Keratinocyte (primary cell): ENCODE results near the gene PLXDC1. TPM values are rescaled to one million over a fixed set of nuclear protein-coding genes. Genes with fewer than 3 reads are reported as not detected.

Experiments used
- DNase-seq: peaks from one replicate; pipeline ENCODE4 v3.0.0-alpha.2; 2011; ENCODE audit warnings: low read depth, missing footprints, low spot score
- FAIRE-seq: peaks from 2 replicates; lab custom pipeline; 2011; peaks lifted over from hg19 to GRCh38; lab: Jason Lieb, UNC
- H2AFZ ChIP-seq: 2 replicates; pipeline ENCODE4 v1.6.0; 2012; ENCODE audit warnings: low read length, control low read depth, inconsistent platforms; ENCODE audit not compliant: control insufficient read depth
- H3K27ac ChIP-seq: 2 replicates; pipeline ENCODE4 v1.5.1; 2011; ENCODE audit warnings: low read length; ENCODE audit not compliant: control insufficient read depth, insufficient read depth
- H3K27me3 ChIP-seq: 3 replicates; pipeline ENCODE4 v1.6.0; 2011; ENCODE audit warnings: low read length; ENCODE audit not compliant: control insufficient read depth, insufficient read depth; ENCODE audit errors: extremely low read depth
- H3K36me3 ChIP-seq, 2 experiments: 2 replicates in 1 of 2; 3 replicates in 1 of 2; pipeline ENCODE4 v1.5.1; 2011; ENCODE audit warnings: low read length in 2 of 2, mild to moderate bottlenecking in 1 of 2; ENCODE audit not compliant: control insufficient read depth in 2 of 2, insufficient read depth in 2 of 2; ENCODE audit errors: extremely low read depth in 1 of 2
- H3K4me1 ChIP-seq: 3 replicates; pipeline ENCODE4 v1.5.1; 2011; ENCODE audit warnings: low read length; ENCODE audit not compliant: control insufficient read depth, insufficient read depth; ENCODE audit errors: extremely low read depth
- H3K4me2 ChIP-seq: 3 replicates; pipeline ENCODE4 v1.6.0; 2011; ENCODE audit warnings: low read depth, low read length; ENCODE audit not compliant: control insufficient read depth, insufficient read depth; ENCODE audit errors: extremely low read depth
- H3K4me3 ChIP-seq, 3 experiments: fragments of 200-600 bp in 1 of 3; sonication (generic) in 1 of 3; 2 replicates in 2 of 3; 3 replicates in 1 of 3; pipeline ENCODE4 v1.5.1; 2011 to 2016; ENCODE audit warnings: low read length in 3 of 3, mild to moderate bottlenecking in 3 of 3, control low read depth in 2 of 3, inconsistent platforms in 1 of 3, low read depth in 1 of 3, mixed read lengths in 1 of 3, mixed run types in 1 of 3, moderate library complexity in 1 of 3; ENCODE audit not compliant: control insufficient read depth in 2 of 3, insufficient read depth in 2 of 3; ENCODE audit errors: extremely low read depth in 1 of 3
- H3K79me2 ChIP-seq: 2 replicates; pipeline ENCODE4 v1.6.0; 2012; ENCODE audit warnings: low read length; ENCODE audit not compliant: control insufficient read depth, insufficient read depth
- H3K9ac ChIP-seq: 3 replicates; pipeline ENCODE4 v1.6.0; 2011; ENCODE audit warnings: low read length; ENCODE audit not compliant: control insufficient read depth, insufficient read depth; ENCODE audit errors: extremely low read depth
- H3K9me1 ChIP-seq: 3 replicates; pipeline ENCODE4 v1.6.0; 2011; ENCODE audit warnings: low read length; ENCODE audit not compliant: control insufficient read depth, insufficient read depth; ENCODE audit errors: extremely low read depth
- H3K9me3 ChIP-seq: 2 replicates; pipeline ENCODE4 v1.5.1; 2012; ENCODE audit warnings: low read depth, low read length; ENCODE audit not compliant: control insufficient read depth
- H4K20me1 ChIP-seq: 3 replicates; pipeline ENCODE4 v1.6.0; 2011; ENCODE audit warnings: low read length; ENCODE audit not compliant: control insufficient read depth, insufficient read depth; ENCODE audit errors: extremely low read depth
- CTCF ChIP-seq, 3 experiments: IDR thresholded peaks in 1 of 3; conservative IDR thresholded peaks in 1 of 3; optimal IDR thresholded peaks in 1 of 3; 2 replicates in 2 of 3; 3 replicates in 1 of 3; pipeline versions ENCODE3 to v1.5.1; 2011; ENCODE audit warnings: low read length in 3 of 3, mild to moderate bottlenecking in 3 of 3, moderate library complexity in 2 of 3, control low read depth in 1 of 3, inconsistent platforms in 1 of 3; ENCODE audit not compliant: insufficient read depth in 2 of 3; ENCODE audit errors: extremely low read depth in 1 of 3
- EZH2 ChIP-seq: IDR thresholded peaks from one replicate; pipeline ENCODE4 v1.6.1; 2012; ENCODE audit warnings: inconsistent platforms, mild to moderate bottlenecking, low read length, moderate library complexity
- dilution Hi-C: fragments of 300-500 bp; cut with MboI; formaldehyde crosslinking; loops from one replicate; pipeline ENCODE4 v1.7.0; 2020; ENCODE audit warnings: low sequenced_read_pairs; ENCODE audit not compliant: extremely low pct_ligation_motif_present
- polyA plus RNA-seq, 5 experiments: library from polyadenylated mRNA; depleted of rRNA in 3 of 5; stranded (reverse) in 3 of 5; stranded (forward) in 1 of 5; unstranded in 1 of 5; fragments of >200 nt; gene quantifications; 1 replicate in 1 of 5; 2 replicates in 3 of 5; 3 replicates in 1 of 5; pipeline versions ENCODE4 v1.2.1 to v1.2.3, GENCODE V29; 2011 to 2012; ENCODE audit warnings: missing spikeins in 2 of 5, low read depth in 1 of 5, low replicate concordance in 1 of 5

Gene PLXDC1
- polyA plus RNA-seq, 1 donor (not counting 4 experiments of a cell fraction or from before 2014, with no cell fraction given), result 0.35 TPM

- Histone ChIP-seq H3K4me2 (no peak overlapping the region), H3K9me1 (no peaks in the 10 kb centered on the region), H3K36me3 (peaks cover 26 to 30% of the 10 kb centered on the region in 2 experiments), H3K27ac (no peak overlapping the region), H3K9ac (no peak overlapping the region), H3K79me2 (no peaks in the 10 kb centered on the region), H3K4me1 (peaks cover 7% of the 10 kb centered on the region), H4K20me1 (peaks cover under 1% of the 10 kb centered on the region), H3K27me3 (no peaks in the 10 kb centered on the region), H2AFZ (no peak overlapping the region), H3K4me3 (no peak overlapping the region), H3K9me3 (no peaks in the 10 kb centered on the region)
- no peak for DNase-seq
- FAIRE-seq, result no peak
- TF ChIP-seq CTCF (optimal IDR thresholded peaks at IDR 0.05 in 1 of 3, IDR thresholded peaks at IDR 0.05 in 1 of 3, conservative IDR thresholded peaks at IDR 0.05 in 1 of 3; ENCODE audit: extremely low read depth in 1 of 3, insufficient read depth in 2 of 3, low read length in 3 of 3) (no peak), EZH2 (no peak)
- dilution Hi-C loops, result no loop called here
Observed at GRCh38 chr17:39181303-39181702, 29.9 kb upstream of the PLXDC1 start.

- Histone ChIP-seq H3K4me2 (no peak overlapping the region), H3K79me2 (no peaks in the 10 kb centered on the region), H3K4me3 (no peak overlapping the region), H3K27me3 (no peaks in the 10 kb centered on the region), H3K36me3 (peaks cover 24 to 25% of the 10 kb centered on the region in 2 experiments), H3K4me1 (peaks cover 7% of the 10 kb centered on the region), H3K9me3 (no peaks in the 10 kb centered on the region), H3K9ac (no peak overlapping the region), H2AFZ (no peak overlapping the region), H3K9me1 (no peaks in the 10 kb centered on the region), H4K20me1 (peaks cover 3% of the 10 kb centered on the region), H3K27ac (peak overlapping the region; percentile 26)
- DNase-seq (no peak), FAIRE-seq (peak; percentile 20)
- TF ChIP-seq CTCF (optimal IDR thresholded peaks at IDR 0.05 in 1 of 3, IDR thresholded peaks at IDR 0.05 in 1 of 3, conservative IDR thresholded peaks at IDR 0.05 in 1 of 3; ENCODE audit: extremely low read depth in 1 of 3, insufficient read depth in 2 of 3, low read length in 3 of 3) (no peak), EZH2 (no peak)
- dilution Hi-C loops, result no loop called here
Observed at GRCh38 chr17:39178536-39178935, 27.1 kb upstream of the PLXDC1 start.
